A204.1 (cell line): Measurements from ENCODE around the gene ETV6.

Source experiments
- FAIRE-seq: peaks from 2 replicates; lab custom pipeline; 2012; peaks lifted over from hg19 to GRCh38; lab: Jason Lieb, UNC

Gene ETV6

DNA sequence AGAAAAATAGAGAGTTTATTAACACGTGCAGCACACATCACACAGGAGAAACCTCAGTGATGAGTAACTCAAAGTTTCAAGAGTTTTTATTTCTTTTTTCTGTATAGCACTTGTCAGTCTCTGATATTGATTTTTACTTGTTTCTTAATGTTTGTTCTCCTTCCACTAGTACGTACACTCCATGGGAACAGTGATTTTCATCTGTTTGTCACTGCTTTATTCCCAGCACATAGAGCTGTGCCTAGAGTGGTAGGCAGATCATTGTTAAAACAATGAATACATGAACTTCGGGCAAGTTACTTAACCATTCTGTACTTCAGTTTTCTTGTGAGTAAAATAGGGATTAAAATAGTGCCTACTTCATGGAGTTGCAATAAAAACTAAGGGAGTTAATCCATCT, 46.6 kb downstream of the ETV6 start:
- no peak for FAIRE-seq

DNA sequence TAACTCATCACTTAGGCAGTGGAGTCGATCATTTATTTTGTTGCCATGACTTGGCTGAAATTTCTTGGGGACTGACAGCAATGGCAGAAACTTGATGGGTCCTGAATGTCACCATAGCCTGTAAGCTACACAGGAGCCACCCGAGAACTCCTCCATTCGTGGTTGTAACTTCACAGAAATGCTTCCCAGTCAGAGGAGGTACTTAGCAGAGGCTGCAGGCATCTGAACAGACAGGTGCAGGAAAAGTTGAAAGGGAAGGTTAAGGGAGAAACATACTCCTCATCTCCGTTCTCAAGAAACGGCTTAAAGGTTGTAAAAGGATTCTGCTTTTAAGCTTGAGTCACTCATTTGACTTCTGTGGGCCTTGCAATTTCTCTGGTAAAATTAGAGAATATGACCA, 47.7 kb downstream of the ETV6 start:
- no peak for FAIRE-seq

DNA sequence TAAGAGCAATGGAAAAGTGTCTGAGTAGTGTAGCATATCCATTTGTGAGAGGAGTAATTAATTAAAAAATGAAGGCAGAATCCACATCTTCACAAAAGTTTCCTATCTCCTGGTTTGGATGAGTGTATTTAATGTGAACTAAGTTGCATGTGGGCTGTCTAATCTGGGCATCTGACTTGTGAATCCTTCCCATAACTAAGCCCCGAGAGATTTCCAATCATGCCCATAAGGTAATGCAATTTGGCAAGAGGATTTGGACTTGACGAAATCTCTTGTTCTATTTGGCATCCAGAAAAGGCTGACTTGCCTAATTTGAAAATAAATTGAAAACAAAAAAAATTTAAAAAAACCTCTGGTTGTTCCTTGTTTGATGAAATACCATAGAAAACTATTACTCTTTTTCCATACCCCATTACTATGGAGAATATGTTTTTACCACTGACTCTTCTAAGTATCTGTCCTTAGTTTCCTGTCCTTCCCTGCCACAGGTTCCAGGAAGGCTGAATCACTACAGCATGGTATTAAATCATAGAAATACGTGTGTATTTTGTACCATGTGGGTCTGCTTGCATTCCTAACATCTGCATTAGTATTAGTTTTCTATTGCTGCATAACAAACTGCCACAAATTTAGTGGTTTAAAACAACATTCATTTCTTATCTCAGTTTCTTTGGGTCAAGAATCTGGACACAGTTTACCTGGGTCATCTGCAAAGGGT, 48.4 kb downstream of the ETV6 start:
- FAIRE-seq = no peak

DNA sequence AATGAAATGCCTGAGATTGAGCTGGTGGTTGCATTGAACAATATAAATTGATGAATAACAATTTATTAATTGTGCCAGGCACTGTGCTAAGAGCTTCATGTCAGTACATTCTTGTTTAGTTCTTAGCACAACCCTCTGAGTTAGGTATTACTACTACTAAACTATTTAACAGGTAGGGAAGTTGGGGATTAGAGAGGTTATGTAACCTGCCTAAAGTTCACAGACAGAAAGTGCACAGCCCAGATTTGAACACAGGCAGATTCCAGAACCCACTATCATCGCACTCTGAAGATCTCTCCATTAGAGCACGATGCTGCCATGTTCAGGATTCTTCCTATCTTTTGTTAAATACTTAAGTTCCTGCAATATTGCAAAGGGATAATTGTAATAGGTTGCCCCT, 49.3 kb downstream of the ETV6 start:
- FAIRE-seq = no peak

DNA sequence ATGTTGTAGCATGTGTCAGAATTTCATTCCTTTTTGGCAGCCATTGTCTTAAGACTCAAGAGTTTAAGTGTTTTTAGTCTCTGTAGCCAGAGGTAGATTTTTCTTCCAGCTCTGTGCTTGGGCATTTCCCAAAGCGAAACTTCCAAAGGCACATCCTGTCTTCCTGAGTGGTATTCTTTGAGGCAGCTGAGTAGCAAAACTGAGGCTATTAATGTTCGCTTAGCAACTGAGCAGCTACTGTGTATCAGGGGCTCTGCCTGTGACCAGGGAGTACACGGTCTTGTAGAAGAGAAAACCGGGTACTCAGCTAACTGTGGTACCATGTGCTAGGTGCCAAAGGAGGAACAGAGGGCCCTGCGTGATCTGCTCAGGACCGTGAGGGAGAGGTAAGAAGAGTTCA, 52.0 kb downstream of the ETV6 start:
- FAIRE-seq = no peak

DNA sequence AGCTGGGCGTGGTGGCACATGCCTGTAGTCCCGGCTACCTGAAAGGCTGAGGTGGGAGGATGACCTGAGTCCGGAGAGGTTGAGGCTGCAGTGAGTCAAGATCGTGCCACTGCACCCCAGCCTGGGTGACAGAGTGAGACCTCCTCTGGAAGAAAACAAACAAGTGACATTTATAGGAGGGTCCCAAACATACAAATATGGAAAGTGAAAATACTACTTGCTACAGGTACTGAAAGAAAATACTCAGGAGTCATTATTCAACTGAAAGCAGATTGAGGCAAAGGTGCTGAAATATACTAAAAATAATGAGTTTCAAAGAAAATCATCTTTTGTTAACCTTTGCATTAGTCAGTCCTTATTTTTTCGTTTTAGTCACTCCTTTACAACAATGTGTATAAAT, 53.5 kb downstream of the ETV6 start:
- FAIRE-seq = no peak

DNA sequence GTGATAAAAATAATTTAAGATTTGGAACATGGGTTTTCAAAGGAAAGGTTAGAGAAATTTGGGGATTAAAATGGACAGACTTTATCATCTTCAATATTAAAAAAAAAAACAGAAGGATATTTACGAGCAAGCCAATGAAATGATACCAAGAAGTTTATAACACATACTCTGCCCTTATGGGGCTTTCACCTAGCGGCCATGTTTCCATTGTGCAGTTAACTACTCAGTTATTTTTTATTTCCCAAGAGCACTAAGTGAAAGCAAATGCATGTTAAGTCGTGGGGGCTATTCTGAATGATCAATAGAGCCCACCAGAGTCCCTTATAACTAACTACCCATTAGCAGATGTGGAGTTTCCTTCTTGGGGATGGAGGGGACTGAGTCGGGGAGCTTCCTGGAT, 53.9 kb downstream of the ETV6 start:
- FAIRE-seq = no peak

DNA sequence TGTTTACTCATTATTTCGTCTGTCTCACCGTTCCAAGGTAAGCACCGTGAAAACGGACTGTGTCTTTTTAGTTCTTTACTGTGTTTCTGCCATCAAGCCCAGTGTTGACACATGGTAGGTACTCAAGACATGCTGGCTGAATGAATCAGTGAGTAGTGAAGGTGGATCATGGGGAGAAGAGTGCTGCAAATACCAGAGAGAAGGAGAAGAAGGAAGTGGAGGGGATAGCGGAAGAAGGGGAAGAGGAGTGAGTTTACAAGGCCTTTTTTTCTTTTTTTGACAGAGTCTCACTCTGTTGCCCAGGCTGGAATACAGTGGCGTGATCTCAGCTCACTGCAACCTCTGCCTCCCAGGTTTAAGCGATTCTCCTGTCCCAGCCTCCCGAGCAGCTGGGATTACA, 54.6 kb downstream of the ETV6 start:
- no peak for FAIRE-seq

DNA sequence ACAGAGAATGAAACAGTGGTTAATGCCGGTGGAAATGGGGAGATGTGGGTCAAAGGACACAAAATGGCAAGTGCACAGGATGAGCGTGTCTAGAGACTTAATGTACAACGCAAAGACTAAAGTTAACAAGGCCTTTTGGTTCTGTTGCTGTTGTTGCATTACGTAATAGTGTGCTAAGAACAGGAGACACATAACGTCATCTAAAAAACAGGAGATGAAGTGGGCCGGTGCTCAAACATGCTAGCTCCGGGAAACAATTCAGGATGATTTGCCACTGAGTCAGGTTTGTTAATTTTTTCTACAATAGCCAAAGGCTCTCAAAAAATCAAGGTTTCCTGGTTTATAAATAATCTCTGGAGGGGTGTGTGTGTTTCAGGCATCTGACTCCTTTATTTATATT, 55.5 kb downstream of the ETV6 start:
- FAIRE-seq = no peak

DNA sequence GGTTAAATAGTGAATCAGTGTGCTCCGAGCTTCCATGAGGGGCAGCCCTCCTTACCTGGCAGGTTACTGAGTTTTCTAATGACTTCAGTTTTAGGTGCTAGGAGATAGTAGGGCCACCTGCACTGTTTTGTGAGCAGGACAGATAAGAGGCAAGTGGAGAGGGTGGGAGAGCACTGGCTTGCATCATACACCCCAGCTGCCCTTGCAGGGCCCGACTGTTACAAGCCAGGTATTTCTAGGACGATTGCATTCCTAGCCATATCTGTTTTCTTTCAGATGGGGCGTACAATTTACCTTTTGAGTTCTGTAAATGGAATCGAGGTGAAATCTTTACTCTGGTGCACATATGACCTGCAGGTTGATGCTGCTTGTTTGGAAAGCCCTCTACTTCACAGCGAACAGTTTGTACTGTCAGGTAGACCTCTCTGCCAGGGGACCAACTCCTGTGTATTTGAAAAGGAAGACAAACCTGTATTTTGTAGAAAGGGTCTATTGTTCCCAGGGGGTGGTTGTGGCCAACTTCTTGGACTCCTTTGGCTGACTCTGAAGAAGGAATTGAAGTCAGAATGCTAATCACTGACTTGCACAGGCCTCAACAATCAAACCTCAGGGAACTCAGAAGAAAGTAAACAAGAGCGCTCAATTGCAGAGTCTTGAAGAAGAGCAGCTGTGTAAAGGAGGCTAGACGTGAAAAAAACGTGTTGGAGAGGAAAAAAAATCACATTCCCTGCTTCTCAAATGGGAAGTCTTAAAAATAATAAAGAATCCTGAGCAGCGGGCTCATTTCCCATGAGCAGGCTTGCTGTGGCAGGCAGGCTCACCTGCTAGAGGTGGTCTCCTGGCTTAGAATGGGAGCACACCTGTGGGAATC, 57.3 kb downstream of the ETV6 start:
- FAIRE-seq = no peak

DNA sequence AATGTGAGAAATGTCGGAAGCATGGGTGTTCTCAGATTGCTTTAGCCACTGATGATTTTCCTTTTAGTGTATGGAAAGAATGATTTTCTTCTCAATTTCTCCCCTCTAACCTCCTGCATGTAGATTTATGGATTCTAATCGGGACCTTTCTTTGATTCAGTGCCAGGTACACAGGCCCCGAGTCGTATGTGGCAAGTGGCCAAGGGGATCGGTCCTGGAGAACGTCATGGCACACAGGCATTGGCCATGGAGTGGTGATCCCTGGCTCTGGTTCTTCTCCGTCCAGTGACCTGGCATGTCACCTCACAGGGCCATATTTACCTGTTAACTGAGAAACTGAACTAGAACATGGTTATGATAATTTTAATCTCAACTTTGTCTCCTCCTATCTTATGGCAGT, 58.1 kb downstream of the ETV6 start:
- FAIRE-seq = no peak

DNA sequence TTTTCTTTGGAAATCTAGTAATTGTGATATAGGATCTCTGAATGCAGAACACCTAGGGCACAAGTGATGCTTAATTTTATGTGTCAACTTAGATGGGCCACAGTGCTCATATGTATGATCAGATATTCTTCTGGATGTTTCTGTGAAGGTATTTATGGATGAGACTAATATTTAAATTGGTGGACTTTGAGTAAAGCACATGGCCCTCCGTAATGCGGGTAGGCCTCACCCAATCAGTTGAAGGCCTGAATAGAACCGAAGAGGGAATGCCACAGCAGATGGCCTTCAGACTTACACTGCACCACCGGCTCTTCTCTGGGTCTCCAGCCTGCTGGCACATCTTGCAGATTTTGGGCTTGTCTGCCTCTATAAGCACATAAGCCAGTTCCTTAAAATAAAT, 60.0 kb downstream of the ETV6 start:
- FAIRE-seq = no peak

DNA sequence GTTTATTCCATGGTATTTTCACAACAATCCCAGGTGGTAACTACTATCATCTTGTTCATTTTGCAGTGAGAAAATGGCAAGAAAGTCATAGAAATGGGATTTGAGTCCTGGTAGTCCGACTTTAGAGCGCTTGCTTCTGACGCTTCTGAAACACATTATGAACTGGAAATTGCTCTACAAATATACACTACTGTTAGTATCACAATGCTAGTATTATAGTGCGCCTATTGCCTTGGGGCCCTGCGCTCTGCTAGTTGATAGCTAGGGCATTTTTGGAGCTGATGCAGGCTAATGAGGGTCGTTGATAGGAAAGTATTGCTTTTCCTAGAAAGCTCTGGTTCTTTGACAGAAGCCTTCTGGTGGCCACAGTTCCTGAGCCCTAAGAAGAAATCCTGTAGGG, 61.0 kb downstream of the ETV6 start:
- FAIRE-seq = no peak

DNA sequence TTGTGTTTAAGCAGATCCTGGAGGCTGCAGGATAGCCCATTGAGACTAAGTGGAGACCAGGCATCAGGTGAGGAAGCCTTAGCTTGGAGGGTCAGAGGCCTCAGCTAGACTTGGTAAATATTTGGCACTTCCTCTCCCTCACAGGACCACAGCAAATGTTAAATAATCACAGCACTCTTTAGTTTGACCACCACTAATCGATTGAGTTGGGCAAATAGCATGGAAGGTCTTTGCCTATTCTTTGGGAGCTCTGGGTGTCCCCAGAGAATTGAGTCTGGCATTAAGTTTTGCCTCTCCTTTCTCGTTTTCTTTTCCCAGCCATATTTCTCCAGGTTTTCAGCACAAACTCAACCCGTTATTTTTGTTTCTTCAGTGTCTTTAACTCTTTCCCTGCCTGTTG, 61.4 kb downstream of the ETV6 start:
- FAIRE-seq = no peak

DNA sequence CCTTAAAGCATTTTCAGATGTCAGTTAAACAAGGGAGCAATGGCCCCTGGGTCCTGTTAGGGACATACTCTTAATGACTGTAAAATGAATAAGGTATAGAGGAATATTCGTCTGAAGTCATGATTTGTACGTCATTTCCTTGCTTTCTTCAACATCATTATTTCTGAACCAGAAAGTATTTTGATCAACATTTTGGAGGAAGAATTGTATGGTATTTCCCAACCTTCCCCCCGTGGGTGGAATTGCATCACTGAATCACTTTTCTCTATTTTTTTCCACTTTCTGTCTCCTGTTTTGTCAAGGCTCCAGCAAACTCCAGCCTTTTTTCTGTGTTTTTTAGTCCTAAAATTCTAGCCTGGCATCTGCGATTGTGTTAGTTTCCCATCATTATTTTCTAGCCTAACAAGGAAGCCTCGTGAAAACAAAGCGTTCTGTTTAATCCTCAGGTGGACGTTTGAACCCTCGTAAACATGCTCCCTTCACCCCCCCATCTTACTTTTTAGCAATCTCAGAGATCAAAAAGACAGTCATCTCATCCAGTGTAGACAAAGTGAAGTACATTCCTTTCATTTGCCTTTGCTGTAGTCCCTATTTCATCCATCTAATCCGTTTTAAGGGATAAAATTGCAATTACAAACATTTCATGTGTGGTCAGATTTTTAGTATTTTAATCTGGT, 62.3 kb downstream of the ETV6 start:
- FAIRE-seq = no peak

DNA sequence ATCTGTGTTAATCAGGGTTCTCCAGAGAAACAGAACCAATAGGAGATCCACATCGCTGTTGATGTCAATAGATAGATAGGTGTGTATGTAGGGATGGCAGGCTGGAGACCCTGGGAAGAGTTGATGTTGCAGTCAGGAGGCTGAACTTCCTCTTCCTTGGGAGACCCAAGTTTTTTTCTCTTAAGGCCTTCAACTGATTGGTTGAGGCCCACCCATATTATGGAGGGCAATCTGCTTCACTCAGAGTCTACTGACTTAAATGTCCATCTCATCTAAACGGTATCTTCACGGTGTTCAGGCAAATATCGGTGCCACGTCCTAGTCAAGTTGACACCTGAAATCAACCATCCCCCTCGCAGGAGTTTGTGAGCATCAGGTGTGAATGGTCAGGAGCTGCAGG, 63.0 kb downstream of the ETV6 start:
- no peak for FAIRE-seq

DNA sequence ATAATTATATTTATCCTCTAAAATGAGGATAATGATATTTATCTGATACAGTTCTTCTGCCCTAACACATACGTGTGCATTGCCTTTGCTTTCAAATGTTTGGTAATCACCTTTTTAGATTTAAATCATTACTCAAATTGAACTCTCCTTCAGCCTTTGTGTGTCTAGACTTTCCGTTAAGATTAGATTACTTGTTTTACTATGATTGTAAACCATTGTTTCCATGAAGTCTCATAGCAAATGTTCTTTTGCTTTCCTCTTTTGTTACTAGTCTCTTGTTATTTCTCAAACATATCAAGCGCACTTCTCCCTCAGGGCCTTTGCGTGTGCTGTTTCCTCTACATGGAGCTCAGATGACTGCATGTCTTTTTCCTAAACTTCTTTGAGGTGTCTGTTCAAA, 63.7 kb downstream of the ETV6 start:
- FAIRE-seq = no peak

DNA sequence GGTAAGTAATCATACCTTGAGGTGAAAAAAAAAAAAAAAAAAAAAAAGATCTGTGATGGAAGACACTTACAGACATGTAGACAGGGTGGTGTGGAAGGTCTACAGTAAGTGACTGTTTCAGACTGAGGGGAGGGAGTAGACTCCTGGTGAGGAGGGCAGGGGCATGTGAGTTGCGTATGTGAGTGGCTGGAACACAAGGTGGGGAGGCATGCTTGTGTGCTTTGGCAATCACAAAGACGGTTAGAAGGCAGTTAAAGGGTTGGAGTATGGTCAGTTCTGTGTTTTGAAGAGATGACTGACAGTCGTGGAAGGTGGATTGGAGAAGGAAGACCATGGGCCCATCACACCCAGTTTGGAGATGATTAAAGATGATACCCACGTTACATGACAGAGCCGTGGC, 65.2 kb downstream of the ETV6 start:
- no peak for FAIRE-seq

DNA sequence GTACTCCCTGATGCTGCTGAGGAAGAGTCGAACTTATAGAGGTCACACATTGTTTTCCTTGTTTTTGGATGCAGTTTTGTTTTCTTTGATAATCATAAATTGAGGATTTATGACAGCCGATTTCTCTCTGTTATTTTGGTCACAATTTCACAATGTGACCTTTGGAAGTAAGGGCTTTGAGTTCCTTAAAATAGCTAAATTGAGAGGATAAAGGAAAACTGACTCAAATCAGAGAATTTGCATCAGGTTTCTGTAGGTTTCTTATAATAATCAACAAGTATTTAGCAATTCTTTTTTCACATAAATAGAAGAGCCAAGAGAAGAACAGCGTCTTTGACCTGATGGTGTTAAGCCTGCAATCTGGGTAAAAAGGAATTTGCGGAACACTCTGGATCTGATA, 66.1 kb downstream of the ETV6 start:
- FAIRE-seq = no peak

DNA sequence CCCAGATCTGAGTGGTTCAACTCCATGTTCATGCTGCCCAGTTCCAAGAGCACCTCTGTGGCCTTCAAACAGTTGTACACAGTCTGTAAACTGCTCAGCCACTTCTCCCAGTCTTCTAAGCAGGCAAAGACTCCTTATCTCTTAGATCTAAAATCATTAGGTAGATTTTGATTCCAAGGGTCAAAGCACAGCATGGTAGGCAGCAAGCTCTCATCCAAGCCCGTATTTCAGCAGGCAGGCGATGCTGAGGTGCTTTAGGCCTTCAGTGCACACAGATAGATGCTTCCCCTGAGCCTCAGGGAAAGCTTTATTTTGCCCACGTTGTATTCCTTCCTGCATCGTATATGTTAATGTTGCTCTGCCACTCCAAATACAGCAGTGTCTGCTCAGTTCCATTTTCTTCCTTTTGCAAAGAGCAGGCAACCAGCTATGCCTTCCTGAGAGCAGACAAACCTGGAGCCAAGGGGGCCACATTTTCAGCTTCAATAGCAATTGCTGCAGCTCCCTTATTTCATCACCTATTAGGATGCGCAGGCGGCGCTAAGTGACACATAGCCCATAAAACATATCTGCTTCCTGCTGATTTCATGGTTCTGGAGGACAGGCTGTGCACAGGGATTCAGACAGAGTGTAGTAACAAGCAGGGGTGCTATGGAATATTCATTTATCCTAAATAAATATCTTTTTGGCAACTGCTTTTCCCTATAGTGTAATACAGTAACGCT, 67.5 kb downstream of the ETV6 start:
- no peak for FAIRE-seq

DNA sequence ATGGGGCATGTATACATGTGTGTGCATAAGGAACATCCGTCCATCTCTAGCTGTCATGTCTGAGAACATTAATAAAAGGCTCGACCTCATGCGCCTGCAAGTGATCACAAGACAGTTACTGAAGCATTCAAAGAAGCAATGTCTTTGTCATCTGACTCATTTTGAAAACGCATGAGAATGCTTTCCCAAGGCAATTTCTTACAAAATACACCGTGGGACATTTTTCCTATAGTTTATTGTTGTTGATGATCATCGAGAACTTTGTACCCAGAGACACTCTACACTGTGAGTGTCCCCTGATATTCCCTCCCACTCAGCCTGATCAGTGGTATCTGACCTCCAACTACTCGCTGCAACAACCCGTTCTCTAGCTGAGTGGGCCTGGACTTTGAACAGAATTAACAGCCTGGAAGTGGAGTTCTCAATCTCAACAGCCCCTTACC, 68.1 kb downstream of the ETV6 start:
- FAIRE-seq = no peak

DNA sequence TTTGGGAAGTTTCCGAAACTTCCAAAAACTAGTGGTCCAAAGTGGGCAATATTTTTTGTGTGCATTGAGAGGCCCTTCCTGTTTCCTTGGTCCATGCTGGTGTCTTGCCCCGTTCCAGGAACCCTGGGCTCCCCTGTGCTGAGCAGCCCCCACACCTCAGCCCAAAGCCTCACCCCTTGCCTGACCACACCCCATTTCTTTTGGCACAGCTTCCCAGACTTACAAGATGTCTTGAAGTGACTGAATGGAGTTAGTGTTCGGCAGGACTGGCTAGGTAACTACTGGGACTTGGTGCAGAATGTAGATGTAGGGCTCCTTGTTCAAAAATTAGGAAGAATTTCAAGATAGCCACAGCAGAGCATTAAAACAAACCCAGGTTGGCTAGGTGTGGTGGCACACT, 68.6 kb downstream of the ETV6 start:
- no peak for FAIRE-seq

DNA sequence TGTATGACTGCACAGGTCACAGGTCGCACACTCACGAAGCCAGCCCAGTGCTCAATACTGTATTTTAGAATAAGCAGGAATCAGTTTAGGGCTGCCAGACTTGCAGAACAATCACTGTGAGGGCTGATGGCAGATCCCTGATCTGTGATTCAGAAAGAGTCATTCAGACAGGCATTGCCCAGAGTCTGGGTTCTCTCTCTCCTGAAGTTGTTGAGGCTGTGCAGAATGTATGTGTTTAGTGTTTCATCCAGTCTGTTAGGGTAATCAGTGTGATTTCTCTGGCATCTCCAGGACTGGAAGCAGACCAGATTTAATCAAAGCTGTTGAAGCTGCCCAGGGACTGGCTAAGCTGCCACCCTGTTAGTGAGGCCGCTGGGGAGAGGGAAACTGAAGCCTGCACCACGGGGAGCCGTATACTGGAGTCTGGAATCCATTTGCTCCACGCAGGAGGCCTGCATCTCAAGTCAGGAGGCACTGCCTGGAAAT, 69.3 kb downstream of the ETV6 start:
- FAIRE-seq = no peak
